ENCODE measurements around the gene NR4A1. TPM values are rescaled to one million over a fixed set of nuclear protein-coding genes. Genes with fewer than 3 reads are reported as not detected.

Gene NR4A1
- total and polyA plus RNA-seq, 8 donors = 11.7 to 85.4 (median 30.0) TPM

DNA sequence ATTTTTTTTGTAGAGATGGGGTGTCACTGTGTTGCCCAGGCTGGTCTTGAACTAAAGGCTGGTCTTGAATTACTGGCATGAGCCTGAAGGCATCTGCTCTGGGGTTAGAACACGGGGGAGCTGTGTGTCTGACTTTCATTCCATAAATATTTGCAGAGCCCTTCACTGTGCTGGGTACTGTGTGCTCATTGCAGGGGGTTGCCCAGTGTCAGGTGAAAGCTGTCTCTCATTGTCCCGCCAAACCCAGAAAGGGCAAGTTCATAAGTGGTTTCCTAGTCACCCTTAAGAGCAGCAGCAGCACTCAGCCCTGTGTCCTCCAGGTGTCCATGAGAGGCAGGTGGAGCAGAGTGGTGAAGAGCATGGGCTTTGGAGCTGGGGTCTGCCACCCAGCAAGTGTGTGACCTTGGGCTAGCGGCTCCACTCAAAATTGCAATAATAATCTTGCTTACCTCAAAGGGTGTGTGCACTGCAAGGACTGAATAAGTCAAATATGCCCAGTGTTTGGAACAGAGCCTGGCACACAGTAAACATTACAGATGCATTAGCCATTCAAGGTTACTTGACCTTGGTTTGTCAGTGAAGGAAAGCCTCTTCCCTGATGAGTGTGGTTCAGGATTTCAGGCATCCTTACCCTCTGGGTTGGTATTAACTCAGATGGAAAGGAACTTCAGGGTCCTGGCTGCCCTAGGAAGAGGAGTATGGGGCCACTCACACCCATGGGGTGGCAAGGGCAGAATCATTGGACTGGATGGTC lies 23.9 kb downstream of the NR4A1 start:
- H3K36me3 ChIP-seq = peaks cover 0 to 20% (median 0%) of the 10 kb centered on the region in 3 donors
- no peaks in the 10 kb centered on the region for H3K27me3 ChIP-seq
- H3K27ac ChIP-seq = no peak overlapping the region
- TF ChIP-seq, protein P1, sequence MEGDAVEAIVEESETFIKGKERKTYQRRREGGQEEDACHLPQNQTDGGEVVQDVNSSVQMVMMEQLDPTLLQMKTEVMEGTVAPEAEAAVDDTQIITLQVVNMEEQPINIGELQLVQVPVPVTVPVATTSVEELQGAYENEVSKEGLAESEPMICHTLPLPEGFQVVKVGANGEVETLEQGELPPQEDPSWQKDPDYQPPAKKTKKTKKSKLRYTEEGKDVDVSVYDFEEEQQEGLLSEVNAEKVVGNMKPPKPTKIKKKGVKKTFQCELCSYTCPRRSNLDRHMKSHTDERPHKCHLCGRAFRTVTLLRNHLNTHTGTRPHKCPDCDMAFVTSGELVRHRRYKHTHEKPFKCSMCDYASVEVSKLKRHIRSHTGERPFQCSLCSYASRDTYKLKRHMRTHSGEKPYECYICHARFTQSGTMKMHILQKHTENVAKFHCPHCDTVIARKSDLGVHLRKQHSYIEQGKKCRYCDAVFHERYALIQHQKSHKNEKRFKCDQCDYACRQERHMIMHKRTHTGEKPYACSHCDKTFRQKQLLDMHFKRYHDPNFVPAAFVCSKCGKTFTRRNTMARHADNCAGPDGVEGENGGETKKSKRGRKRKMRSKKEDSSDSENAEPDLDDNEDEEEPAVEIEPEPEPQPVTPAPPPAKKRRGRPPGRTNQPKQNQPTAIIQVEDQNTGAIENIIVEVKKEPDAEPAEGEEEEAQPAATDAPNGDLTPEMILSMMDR (IDR thresholded peaks at IDR 0.05) = no peak
- H3K4me1 ChIP-seq = peaks cover 6 to 16% (median 15%) of the 10 kb centered on the region in 3 donors
- intact Hi-C loops (cut with DNase I) = no loop called here
- no peak for FAIRE-seq
- ATAC-seq = peak in 3 of 4 donors; percentile 34 to 59 (median 56)
- H3K4me3 ChIP-seq = no peak overlapping the region
- H3K9me3 ChIP-seq = no peaks in the 10 kb centered on the region
- DNase-seq = peak in 1 of 6 donors; percentile 16
- 38 to 39% methylated on average over 3 of the region's 3 CpGs for WGBS, 2 donors

DNA sequence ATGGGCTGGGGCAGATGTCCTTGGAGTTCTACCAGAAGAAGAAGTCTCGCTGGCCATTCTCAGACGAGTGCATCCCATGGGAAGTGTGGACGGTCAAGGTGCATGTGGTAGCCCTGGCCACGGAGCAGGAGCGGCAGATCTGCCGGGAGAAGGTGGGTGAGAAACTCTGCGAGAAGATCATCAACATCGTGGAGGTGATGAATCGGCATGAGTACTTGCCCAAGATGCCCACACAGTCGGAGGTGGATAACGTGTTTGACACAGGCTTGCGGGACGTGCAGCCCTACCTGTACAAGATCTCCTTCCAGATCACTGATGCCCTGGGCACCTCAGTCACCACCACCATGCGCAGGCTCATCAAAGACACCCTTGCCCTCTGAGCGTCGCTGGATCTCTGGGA lies 25.6 kb downstream of the NR4A1 start:
- H3K4me3 ChIP-seq = no peak overlapping the region
- WGBS, 2 donors = 90% methylated on average over 16 of the region's 16 CpGs
- H3K9me3 ChIP-seq = no peaks in the 10 kb centered on the region
- intact Hi-C loops (cut with DNase I) = no loop called here
- H3K27me3 ChIP-seq = no peaks in the 10 kb centered on the region
- H3K36me3 ChIP-seq = peaks cover 0 to 20% (median 0%) of the 10 kb centered on the region in 3 donors
- no peak overlapping the region for H3K27ac ChIP-seq
- no peak for FAIRE-seq
- TF ChIP-seq, protein P1 (IDR thresholded peaks at IDR 0.05) = no peak
- peak in 2 of 6 donors; percentile 32 to 43 for DNase-seq
- H3K4me1 ChIP-seq = peaks cover 0 to 5% (median 3%) of the 10 kb centered on the region in 3 donors
- no peak for ATAC-seq

DNA sequence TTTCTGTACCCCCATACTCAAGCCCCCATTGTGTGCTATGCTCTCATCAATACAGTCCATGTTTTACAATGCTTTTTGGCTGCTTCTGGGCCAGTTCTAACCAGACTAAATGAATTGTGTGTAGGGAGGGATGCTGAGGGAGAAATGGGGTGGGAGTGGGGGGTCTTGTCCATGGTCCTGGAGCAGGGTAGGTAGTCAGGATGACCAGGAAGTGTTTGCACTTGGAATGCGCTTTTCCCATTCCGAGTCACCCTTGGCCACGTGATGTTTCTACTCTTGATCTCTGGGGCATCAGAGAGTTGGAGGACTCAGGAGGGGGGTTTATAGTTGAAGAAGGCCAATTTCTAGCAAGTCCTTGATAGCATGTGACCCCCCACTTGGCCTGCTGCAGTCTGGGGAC lies 27.0 kb downstream of the NR4A1 start:
- no peaks in the 10 kb centered on the region for H3K27me3 ChIP-seq
- ATAC-seq (no peak), FAIRE-seq (no peak), DNase-seq (no peak)
- peaks cover 0 to 4% (median 3%) of the 10 kb centered on the region in 3 donors for H3K4me1 ChIP-seq
- no peak overlapping the region for H3K4me3 ChIP-seq
- intact Hi-C loops (cut with DNase I) = no loop called here
- H3K9me3 ChIP-seq = no peaks in the 10 kb centered on the region
- no peak overlapping the region for H3K27ac ChIP-seq
- TF ChIP-seq, protein P1 (IDR thresholded peaks at IDR 0.05) = no peak
- H3K36me3 ChIP-seq = peaks cover 0 to 20% (median 0%) of the 10 kb centered on the region in 3 donors
- WGBS, 2 donors = 84 to 88% methylated on average over 3 of the region's 3 CpGs

DNA sequence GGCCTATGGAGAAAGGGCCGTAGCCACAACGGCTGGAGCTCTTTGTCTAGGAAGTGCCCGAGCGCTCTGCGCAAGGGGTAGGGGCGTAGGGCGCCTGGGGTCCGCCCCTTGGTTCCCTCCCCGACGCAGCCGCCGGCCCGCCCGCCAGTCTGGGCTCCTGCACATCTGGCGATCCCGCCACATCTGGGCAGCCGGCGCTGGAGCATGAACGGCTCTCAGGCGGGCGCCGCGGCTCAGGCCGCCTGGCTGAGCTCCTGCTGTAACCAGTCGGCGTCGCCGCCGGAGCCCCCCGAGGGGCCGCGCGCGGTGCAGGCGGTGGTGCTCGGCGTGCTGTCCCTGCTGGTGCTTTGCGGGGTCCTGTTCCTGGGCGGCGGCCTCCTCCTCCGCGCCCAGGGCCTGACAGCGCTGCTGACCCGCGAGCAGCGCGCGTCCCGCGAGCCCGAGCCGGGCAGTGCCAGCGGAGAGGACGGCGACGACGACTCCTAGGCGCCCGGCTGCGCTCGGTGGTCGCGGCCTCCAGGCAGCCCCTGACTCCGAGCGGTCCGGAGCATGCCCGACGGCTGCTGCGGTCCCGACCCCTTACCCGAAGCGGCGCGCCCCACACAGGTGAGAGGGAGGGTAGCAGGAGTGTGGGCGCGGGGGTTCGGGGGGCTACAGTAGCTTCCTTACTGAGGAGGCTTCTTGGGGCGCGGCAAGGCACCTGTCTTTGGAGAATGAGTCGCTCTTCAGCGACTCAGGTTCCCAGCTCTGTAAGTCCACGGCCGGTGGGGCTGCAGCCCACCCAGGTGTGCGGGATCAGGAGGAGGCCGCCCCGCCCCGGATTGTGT lies 28.5 kb downstream of the NR4A1 start, which contains the start of gene SMIM41:
TSS of gene SMIM41 (plus strand) at position 129 of the 827 bp plus-strand sequence. CDS start at position 205, 76 bp downstream.
- no peak within 1 kb of the TSS for H3K27ac ChIP-seq
- DNase-seq = peak in 1 of 6 donors; percentile 58
- no peak within 1 kb of the TSS for H3K4me3 ChIP-seq
- no peak for FAIRE-seq
- TF ChIP-seq, protein P1 (IDR thresholded peaks at IDR 0.05) = no peak
- WGBS, 2 donors = 87 to 88% methylated on average over 78 to 87 of the region's 87 CpGs
- no peak for ATAC-seq
- H3K4me1 ChIP-seq = peaks cover 0 to 3% (median 3%) of the 10 kb centered on the region in 3 donors
- H3K9me3 ChIP-seq = no peaks in the 10 kb centered on the region
- intact Hi-C loops (cut with DNase I) = loop anchor here in 1 of 3 donors (5.0 kb wide), 1 partner anchor 52 kb away; no protein-coding TSS in a partner anchor
- H3K27me3 ChIP-seq = no peaks in the 10 kb centered on the region
- H3K36me3 ChIP-seq = peaks cover 0 to 14% (median 0%) of the 10 kb centered on the region in 3 donors
